ENCODE data around the gene SLC6A1.

SLC6A1 gene

GRCh38 chr3:11005686-11006256 is 13.2 kb downstream of the SLC6A1 start:
- no peak for TF ChIP-seq CTCF (IDR thresholded peaks at IDR 0.05; ENCODE audit: insufficient read depth, low read length, poor library complexity, severe bottlenecking)
- Histone ChIP-seq H3K27me3 (replicated peaks; ENCODE audit: control insufficient read depth, insufficient read depth, low read length) (no peaks in the 10 kb centered on the region), H3K4me3 (replicated peaks; ENCODE audit: low read depth, low read length) (no peak overlapping the region), H3K36me3 (ENCODE audit: control insufficient read depth, insufficient read depth, low read length) (no peaks in the 10 kb centered on the region)
- no peak for DNase-seq (ENCODE audit: extremely low read depth, insufficient read length)

DNA sequence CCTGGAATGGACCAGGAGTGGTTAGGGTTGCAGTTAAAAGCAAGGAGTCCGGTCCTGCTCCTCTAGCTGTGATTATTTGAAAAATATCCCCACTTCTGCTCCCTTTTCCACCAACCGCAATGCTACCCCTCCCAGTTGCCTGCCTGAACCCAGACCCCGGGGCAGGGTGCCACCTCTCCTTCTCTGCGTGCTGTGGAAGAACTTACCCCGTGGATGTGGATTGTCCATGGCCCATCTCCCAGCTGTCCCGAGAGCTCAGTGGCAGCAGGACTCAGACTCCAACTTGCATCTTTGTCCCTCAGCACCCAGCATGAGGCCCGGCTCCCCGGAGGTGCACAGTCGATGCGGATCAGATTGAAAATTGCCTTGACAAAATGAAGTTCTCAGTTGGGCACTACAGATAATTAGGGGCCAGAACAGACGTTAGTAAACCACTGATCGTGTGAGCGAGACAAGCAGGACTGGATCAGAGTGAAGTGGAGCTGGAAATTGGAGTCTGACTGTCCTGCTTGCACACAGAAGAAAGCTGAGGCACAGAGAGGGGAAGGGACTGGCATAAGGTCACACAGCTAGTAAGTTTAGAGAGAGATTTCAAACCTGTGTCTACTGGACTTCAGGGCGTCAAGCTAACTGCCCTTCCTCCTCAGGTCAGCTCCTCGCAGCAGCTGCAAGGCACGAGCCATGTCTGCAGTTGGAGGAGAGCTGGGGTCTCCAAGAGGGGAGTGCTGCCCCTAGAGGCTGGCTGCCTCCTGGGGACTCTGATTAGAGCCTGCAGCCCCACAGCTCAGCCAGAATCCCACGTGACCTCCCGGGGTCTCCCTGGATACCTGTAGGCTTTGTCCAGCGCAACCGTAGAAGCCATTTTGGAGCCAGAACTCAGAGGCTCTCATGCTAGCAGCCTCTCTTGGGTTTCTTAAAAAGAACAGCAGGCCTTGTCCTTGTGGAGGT is 14.7 kb downstream of the SLC6A1 start:
- no peaks in the 10 kb centered on the region for H3K36me3 ChIP-seq (ENCODE audit: control insufficient read depth, insufficient read depth, low read length)
- no peak overlapping the region for H3K4me3 ChIP-seq (replicated peaks; ENCODE audit: low read depth, low read length)
- no peak for DNase-seq (ENCODE audit: extremely low read depth, insufficient read length)
- no peaks in the 10 kb centered on the region for H3K27me3 ChIP-seq (replicated peaks; ENCODE audit: control insufficient read depth, insufficient read depth, low read length)
- no peak for TF ChIP-seq CTCF (IDR thresholded peaks at IDR 0.05; ENCODE audit: insufficient read depth, low read length, poor library complexity, severe bottlenecking)

- Histone ChIP-seq H3K4me3 (replicated peaks; ENCODE audit: low read depth, low read length) (no peak overlapping the region), H3K36me3 (ENCODE audit: control insufficient read depth, insufficient read depth, low read length) (no peaks in the 10 kb centered on the region), H3K27me3 (replicated peaks; ENCODE audit: control insufficient read depth, insufficient read depth, low read length) (no peaks in the 10 kb centered on the region; the same call in 1 of the 2 replicates)
- TF ChIP-seq CTCF (IDR thresholded peaks at IDR 0.05; ENCODE audit: insufficient read depth, low read length, poor library complexity, severe bottlenecking), result no peak
- no peak for DNase-seq (ENCODE audit: extremely low read depth, insufficient read length)
Observed at GRCh38 chr3:11009898-11010297, 17.4 kb downstream of the SLC6A1 start.

- DNase-seq (ENCODE audit: extremely low read depth, insufficient read length), result no peak
- Histone ChIP-seq H3K4me3 (replicated peaks; ENCODE audit: low read depth, low read length) (no peak overlapping the region), H3K27me3 (replicated peaks; ENCODE audit: control insufficient read depth, insufficient read depth, low read length) (no peaks in the 10 kb centered on the region; the same call in 1 of the 2 replicates), H3K36me3 (ENCODE audit: control insufficient read depth, insufficient read depth, low read length) (no peaks in the 10 kb centered on the region)
- no peak for TF ChIP-seq CTCF (IDR thresholded peaks at IDR 0.05; ENCODE audit: insufficient read depth, low read length, poor library complexity, severe bottlenecking)
Observed at GRCh38 chr3:11010426-11011165, 18.0 kb downstream of the SLC6A1 start.

DNA sequence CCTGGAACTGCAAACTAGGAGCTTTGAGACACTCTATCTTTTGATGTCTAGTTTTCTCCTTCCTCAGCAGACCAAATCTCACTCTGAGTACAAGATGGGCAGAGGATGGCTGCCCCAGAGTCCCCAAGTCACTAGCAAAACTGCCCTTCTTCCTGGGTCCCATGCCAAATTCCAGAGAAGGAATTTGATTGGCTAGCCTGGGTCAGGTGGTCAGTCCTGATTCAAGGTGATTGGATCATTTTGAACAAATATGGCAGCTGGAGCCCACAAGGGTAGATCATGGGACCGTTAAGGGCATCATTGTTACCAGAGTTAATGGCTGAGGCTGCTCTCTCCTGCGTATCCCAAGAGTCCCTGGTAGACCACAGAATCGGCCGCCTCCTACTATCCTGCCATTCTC is 21.7 kb downstream of the SLC6A1 start:
- Histone ChIP-seq H3K4me3 (replicated peaks; ENCODE audit: low read depth, low read length) (no peak overlapping the region), H3K36me3 (ENCODE audit: control insufficient read depth, insufficient read depth, low read length) (no peaks in the 10 kb centered on the region), H3K27me3 (replicated peaks; ENCODE audit: control insufficient read depth, insufficient read depth, low read length) (no peaks in the 10 kb centered on the region; the same call in 1 of the 2 replicates)
- DNase-seq (ENCODE audit: extremely low read depth, insufficient read length), result no peak
- TF ChIP-seq CTCF (IDR thresholded peaks at IDR 0.05; ENCODE audit: insufficient read depth, low read length, poor library complexity, severe bottlenecking), result no peak
